CD14-positive monocyte (primary cell): ENCODE results near the gene WWC1. TPM values are rescaled to one million over a fixed set of nuclear protein-coding genes. Genes with fewer than 3 reads are reported as not detected.

Source experiments
- DNase-seq, 3 donors: peaks; one replicate each; pipeline ENCODE4 v3.0.0-alpha.2; 2011 to 2022
- H2AFZ ChIP-seq: 2 replicates; pipeline ENCODE4 v1.6.0; 2012; ENCODE audit warnings: mild to moderate bottlenecking, low read depth, low read length, inconsistent platforms; ENCODE audit not compliant: insufficient read depth, poor library complexity, severe bottlenecking
- H3K27ac ChIP-seq, 2 donors: 1 replicate in 1 of 2; 2 replicates in 1 of 2; pipeline ENCODE4 v1.5.1; 2012 to 2013; ENCODE audit warnings: low read length in 2 of 2, control low read depth in 1 of 2, inconsistent platforms in 1 of 2, low read depth in 1 of 2, mild to moderate bottlenecking in 1 of 2
- H3K27me3 ChIP-seq, 2 donors: one replicate each; pipeline versions ENCODE4 v1.6.0 to v1.6.1; 2011 to 2013; ENCODE audit warnings: low read length in 2 of 2; ENCODE audit not compliant: control insufficient read depth in 2 of 2, insufficient read depth in 2 of 2
- H3K36me3 ChIP-seq, 2 donors: replicated peaks in 1 of 2; 1 replicate in 1 of 2; 2 replicates in 1 of 2; pipeline versions ENCODE4 v1.5.1 to v1.6.1; 2012 to 2013; ENCODE audit warnings: low read length in 2 of 2, control low read depth in 1 of 2, inconsistent platforms in 1 of 2, mild to moderate bottlenecking in 1 of 2; ENCODE audit not compliant: insufficient read depth in 2 of 2, control insufficient read depth in 1 of 2
- H3K4me1 ChIP-seq, 2 donors: 1 replicate in 1 of 2; 2 replicates in 1 of 2; pipeline versions ENCODE4 v1.5.1 to v1.6.1; 2012 to 2013; ENCODE audit warnings: low read length in 2 of 2, control low read depth in 1 of 2, inconsistent platforms in 1 of 2, mild to moderate bottlenecking in 1 of 2, moderate library complexity in 1 of 2; ENCODE audit not compliant: insufficient read depth in 2 of 2, control insufficient read depth in 1 of 2
- H3K4me2 ChIP-seq: replicated peaks from 2 replicates; pipeline ENCODE3; 2012; ENCODE audit warnings: low read length, moderate library complexity, mild to moderate bottlenecking; ENCODE audit not compliant: poor library complexity, severe bottlenecking; ENCODE audit errors: extremely low read depth
- H3K4me3 ChIP-seq, 3 experiments: fragments of 200-600 bp in 1 of 3; sonication (generic) in 1 of 3; replicated peaks in 1 of 3; 1 replicate in 2 of 3; 2 replicates in 1 of 3; pipeline ENCODE4 v1.5.1; 2011 to 2013; ENCODE audit warnings: low read length in 3 of 3, mild to moderate bottlenecking in 3 of 3, control low read depth in 2 of 3, low read depth in 2 of 3, inconsistent platforms in 1 of 3, moderate library complexity in 1 of 3
- H3K79me2 ChIP-seq: 2 replicates; pipeline ENCODE4 v1.6.0; 2012; ENCODE audit warnings: mild to moderate bottlenecking, control low read depth, inconsistent platforms, low read length, moderate library complexity; ENCODE audit not compliant: insufficient read depth
- H3K9ac ChIP-seq: 2 replicates; pipeline ENCODE4 v1.6.0; 2017; ENCODE audit warnings: low read length, mild to moderate bottlenecking; ENCODE audit not compliant: insufficient read depth, poor library complexity, severe bottlenecking
- H3K9me3 ChIP-seq, 2 donors: replicated peaks in 1 of 2; 1 replicate in 1 of 2; 2 replicates in 1 of 2; pipeline versions ENCODE4 v1.5.1 to v1.6.1; 2012 to 2013; ENCODE audit warnings: low read length in 2 of 2, control low read depth in 1 of 2; ENCODE audit not compliant: control insufficient read depth in 1 of 2, insufficient read depth in 1 of 2
- H4K20me1 ChIP-seq: 2 replicates; pipeline ENCODE4 v1.6.0; 2012; ENCODE audit warnings: mild to moderate bottlenecking, low read length, control low read depth, moderate library complexity; ENCODE audit not compliant: insufficient read depth
- H3K27ac Mint-ChIP-seq, 7 donors: one replicate each; pipeline ENCODE4 v1.8.0; 2020; ENCODE audit warnings: mild to moderate bottlenecking in 7 of 7, mixed read lengths in 7 of 7, moderate library complexity in 6 of 7, inconsistent platforms in 2 of 7
- H3K27me3 Mint-ChIP-seq, 3 donors: one replicate each; pipeline ENCODE4 v1.8.0; 2021 to 2022; ENCODE audit warnings: low read depth in 3 of 3, mild to moderate bottlenecking in 3 of 3, mixed read lengths in 3 of 3, moderate library complexity in 3 of 3, inconsistent platforms in 1 of 3
- H3K36me3 Mint-ChIP-seq, 2 donors: one replicate each; pipeline ENCODE4 v1.8.0; 2020; ENCODE audit warnings: mixed read lengths in 2 of 2, inconsistent platforms in 1 of 2, mild to moderate bottlenecking in 1 of 2
- H3K4me1 Mint-ChIP-seq: one replicate; pipeline ENCODE4 v1.8.0; 2020; ENCODE audit warnings: mild to moderate bottlenecking, mixed read lengths
- H3K4me3 Mint-ChIP-seq, 2 donors: one replicate each; pipeline ENCODE4 v1.8.0; 2020; ENCODE audit warnings: mild to moderate bottlenecking in 2 of 2, mixed read lengths in 2 of 2, moderate library complexity in 1 of 2
- H3K9me3 Mint-ChIP-seq, 7 donors: one replicate each; pipeline ENCODE4 v1.8.0; 2020 to 2022; ENCODE audit warnings: mixed read lengths in 7 of 7, mild to moderate bottlenecking in 6 of 7, moderate library complexity in 6 of 7, inconsistent platforms in 2 of 7
- WGBS: methylation state at CpG from one replicate; pipeline ENCODE4 v1.1.5; 2013; ENCODE audit warnings: missing lambda C conversion rate; ENCODE audit not compliant: insufficient coverage; 5-methylcytosine and 5-hydroxymethylcytosine counted together
- intact Hi-C, 2 donors: fragments of 100-400 bp; cut with micrococcal nuclease; formaldehyde crosslinking; loops; one replicate each; pipeline versions ENCODE4 v1.15.0 to v1.15.1; 2023
- polyA plus RNA-seq, 3 donors: library from polyadenylated mRNA; depleted of rRNA in 1 of 3; unstranded in 2 of 3; stranded (reverse) in 1 of 3; fragments of 300-500 nt in 2 of 3; fragments of >200 nt in 1 of 3; fragmentation: Illumina TruSeq in 2 of 3; gene quantifications; 1 replicate in 2 of 3; 2 replicates in 1 of 3; pipeline ENCODE4 v1.2.3, GENCODE V29; 2012 to 2021
- TF ChIP-seq, protein P1 (sequence below): fragments of 200-600 bp; IDR thresholded peaks from one replicate; pipeline ENCODE4 v1.8.0; 2022; ENCODE audit warnings: antibody characterized with exemption, mild to moderate bottlenecking

Gene WWC1
- polyA plus RNA-seq, 3 donors, result not detected

DNA sequence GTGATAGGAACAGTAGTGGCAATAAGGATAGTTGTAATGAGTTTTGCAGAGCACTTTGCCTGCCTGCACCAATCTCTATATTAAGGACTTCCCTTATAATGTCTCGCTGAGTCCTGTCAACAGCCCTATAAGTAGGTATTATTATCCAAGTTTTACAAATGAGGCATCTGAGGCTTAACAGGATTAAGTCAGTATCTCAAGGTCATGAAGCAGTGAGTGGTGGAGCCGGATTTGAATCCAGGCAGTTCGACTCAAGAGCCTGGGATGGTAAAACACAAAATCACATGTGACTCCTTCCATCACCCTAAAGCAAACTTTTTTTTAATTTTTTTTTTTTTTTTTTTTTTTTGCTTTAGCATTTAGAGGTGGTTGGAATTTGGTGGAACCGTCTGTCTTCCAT is 135.8 kb downstream of the WWC1 start:
- Mint-ChIP-seq H3K4me1 (no peaks in the 10 kb centered on the region), H3K36me3 (no peaks in the 10 kb centered on the region), H3K27me3 (peaks cover 0 to 3% (median 3%) of the 10 kb centered on the region in 3 donors), H3K27ac (no peak overlapping the region), H3K9me3 (no peaks in the 10 kb centered on the region), H3K4me3 (no peak overlapping the region)
- intact Hi-C loops, result no loop called here
- H3K9ac ChIP-seq, result no peak overlapping the region
- no peaks in the 10 kb centered on the region for H4K20me1 ChIP-seq
- H3K27ac ChIP-seq, result no peak overlapping the region
- no peaks in the 10 kb centered on the region for H3K27me3 ChIP-seq
- TF ChIP-seq, protein P1, sequence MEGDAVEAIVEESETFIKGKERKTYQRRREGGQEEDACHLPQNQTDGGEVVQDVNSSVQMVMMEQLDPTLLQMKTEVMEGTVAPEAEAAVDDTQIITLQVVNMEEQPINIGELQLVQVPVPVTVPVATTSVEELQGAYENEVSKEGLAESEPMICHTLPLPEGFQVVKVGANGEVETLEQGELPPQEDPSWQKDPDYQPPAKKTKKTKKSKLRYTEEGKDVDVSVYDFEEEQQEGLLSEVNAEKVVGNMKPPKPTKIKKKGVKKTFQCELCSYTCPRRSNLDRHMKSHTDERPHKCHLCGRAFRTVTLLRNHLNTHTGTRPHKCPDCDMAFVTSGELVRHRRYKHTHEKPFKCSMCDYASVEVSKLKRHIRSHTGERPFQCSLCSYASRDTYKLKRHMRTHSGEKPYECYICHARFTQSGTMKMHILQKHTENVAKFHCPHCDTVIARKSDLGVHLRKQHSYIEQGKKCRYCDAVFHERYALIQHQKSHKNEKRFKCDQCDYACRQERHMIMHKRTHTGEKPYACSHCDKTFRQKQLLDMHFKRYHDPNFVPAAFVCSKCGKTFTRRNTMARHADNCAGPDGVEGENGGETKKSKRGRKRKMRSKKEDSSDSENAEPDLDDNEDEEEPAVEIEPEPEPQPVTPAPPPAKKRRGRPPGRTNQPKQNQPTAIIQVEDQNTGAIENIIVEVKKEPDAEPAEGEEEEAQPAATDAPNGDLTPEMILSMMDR, result no peak
- no peaks in the 10 kb centered on the region for H3K79me2 ChIP-seq
- no peaks in the 10 kb centered on the region for H3K9me3 ChIP-seq
- DNase-seq, result no peak
- H3K4me2 ChIP-seq, result no peak overlapping the region
- no peaks in the 10 kb centered on the region for H3K4me1 ChIP-seq
- no peak overlapping the region for H2AFZ ChIP-seq
- no peaks in the 10 kb centered on the region for H3K36me3 ChIP-seq
- 100% methylated on average over 1 of the region's 4 CpGs for WGBS
- H3K4me3 ChIP-seq, result no peak overlapping the region

DNA sequence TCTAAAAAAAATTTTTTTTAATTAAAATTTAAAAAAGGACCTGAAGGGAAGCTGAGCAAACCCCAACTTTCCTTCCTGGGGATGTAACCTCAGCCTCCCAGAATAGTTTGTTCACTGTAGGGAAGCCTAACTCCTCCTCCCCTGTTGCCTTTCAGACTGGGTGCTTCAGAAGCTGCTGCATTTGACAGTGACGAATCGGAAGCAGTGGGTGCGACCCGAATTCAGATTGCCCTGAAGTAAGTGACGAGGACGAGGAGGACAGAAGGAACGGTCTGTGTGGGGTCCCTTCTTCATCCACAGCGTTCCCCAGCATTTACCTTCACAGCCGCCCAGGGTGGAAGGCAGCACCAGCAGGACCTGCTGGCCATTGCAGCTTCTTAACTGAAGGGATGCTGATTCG is 137.1 kb downstream of the WWC1 start:
- Histone ChIP-seq H3K9ac (no peak overlapping the region), H3K36me3 (no peaks in the 10 kb centered on the region), H3K27me3 (no peaks in the 10 kb centered on the region), H3K79me2 (no peaks in the 10 kb centered on the region), H3K4me1 (no peaks in the 10 kb centered on the region), H3K4me2 (no peak overlapping the region), H3K9me3 (no peaks in the 10 kb centered on the region), H3K4me3 (no peak overlapping the region), H2AFZ (no peak overlapping the region), H4K20me1 (no peaks in the 10 kb centered on the region), H3K27ac (no peak overlapping the region)
- Mint-ChIP-seq H3K27me3 (peaks cover 0 to 2% (median 1%) of the 10 kb centered on the region in 3 donors), H3K36me3 (no peaks in the 10 kb centered on the region), H3K4me1 (no peaks in the 10 kb centered on the region), H3K27ac (no peak overlapping the region), H3K4me3 (no peak overlapping the region), H3K9me3 (no peaks in the 10 kb centered on the region)
- TF ChIP-seq, protein P1, result no peak
- intact Hi-C loops, result no loop called here
- no CpG with 5 or more reads among the region's 10 CpGs for WGBS
- no peak for DNase-seq
